ENCODE data around the gene CNN1.
"Not testable (repeated sequence)": the region's sequence is repeated elsewhere in the genome, so short reads cannot be mapped to it uniquely, and the experiment has no call there.

Gene CNN1

GRCh38 chr19:11598746-11599145 is 60.1 kb downstream of the CNN1 start:
- no peak for DNase-seq
- Histone ChIP-seq H4K20me1 (ENCODE audit: insufficient read depth, low read length) (no peaks in the 10 kb centered on the region), H3K27me3 (replicated peaks; ENCODE audit: insufficient read depth, low read length) (no peaks in the 10 kb centered on the region), H3K4me3 (ENCODE audit: low read length) (no peak overlapping the region), H3K9me3 (replicated peaks; ENCODE audit: insufficient read depth, low read length) (no peaks in the 10 kb centered on the region), H3K4me1 (ENCODE audit: low read length) (no peaks in the 10 kb centered on the region), H3K9ac (ENCODE audit: low read length) (no peak overlapping the region), H3K36me3 (replicated peaks; ENCODE audit: insufficient read depth, low read length) (no peaks in the 10 kb centered on the region), H3F3A (ENCODE audit: insufficient read depth, low read length) (no peaks in the 10 kb centered on the region), H3K4me2 (ENCODE audit: low read depth, low read length) (no peak overlapping the region), H3K79me2 (ENCODE audit: low read length) (peaks cover 22% of the 10 kb centered on the region), H2AFZ (ENCODE audit: low read length) (no peak overlapping the region), H3K9me2 (replicated peaks; ENCODE audit: insufficient read depth, low read length) (no peaks in the 10 kb centered on the region), H3K27ac (ENCODE audit: low read length) (no peak overlapping the region)
- TF ChIP-seq CTCF (IDR thresholded peaks at IDR 0.05; ENCODE audit: low read length) (no peak), EZH2phosphoT487 (IDR thresholded peaks at IDR 0.05; ENCODE audit: low read length) (no peak), EZH2 (optimal IDR thresholded peaks at IDR 0.05; ENCODE audit: low read depth, low read length) (no peak)

DNA sequence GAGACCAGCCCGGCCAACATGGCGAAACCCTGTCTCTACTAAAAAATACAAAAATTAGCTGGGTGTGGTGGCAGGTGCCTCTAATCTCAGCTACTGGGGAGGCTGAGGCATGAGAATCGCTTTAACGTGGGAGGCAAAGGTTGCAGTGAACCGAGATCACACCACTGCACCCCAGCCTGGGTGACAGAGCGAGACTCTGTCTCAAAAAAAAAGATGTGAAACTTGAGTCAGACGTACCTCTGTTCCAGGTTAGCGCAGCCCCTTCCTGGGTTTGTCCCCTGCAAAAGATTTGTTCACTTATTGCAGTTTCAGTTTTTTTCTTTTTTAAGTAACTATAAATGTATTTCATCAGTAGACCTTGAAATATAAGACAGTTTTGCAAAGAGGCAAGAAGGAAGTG is 61.1 kb downstream of the CNN1 start:
- H3K36me3 ChIP-seq (replicated peaks; ENCODE audit: insufficient read depth, low read length); H3K4me3 ChIP-seq (ENCODE audit: low read length); H3K27me3 ChIP-seq (replicated peaks; ENCODE audit: insufficient read depth, low read length); H3K9me2 ChIP-seq (replicated peaks; ENCODE audit: insufficient read depth, low read length); DNase-seq; H3K27ac ChIP-seq (ENCODE audit: low read length); H3K9ac ChIP-seq (ENCODE audit: low read length); H3K9me3 ChIP-seq (replicated peaks; ENCODE audit: insufficient read depth, low read length); H3F3A ChIP-seq (ENCODE audit: insufficient read depth, low read length); H3K4me1 ChIP-seq (ENCODE audit: low read length); H4K20me1 ChIP-seq (ENCODE audit: insufficient read depth, low read length); H3K4me2 ChIP-seq (ENCODE audit: low read depth, low read length); H2AFZ ChIP-seq (ENCODE audit: low read length): not testable (repeated sequence)
- H3K79me2 ChIP-seq (ENCODE audit: low read length), result peaks cover 22% of the 10 kb centered on the region
